Middle frontal gyrus (tissue), 1 donor: ENCODE measurements around the gene KCNMB2.
A peak's percentile ranks its signal among the peaks of the same experiment; 100 is the strongest.
"Not testable (repeated sequence)": the region's sequence is repeated elsewhere in the genome, so short reads cannot be mapped to it uniquely, and the experiment has no call there.

ENCODE experiments used
- DNase-seq: peaks from one replicate; pipeline ENCODE4 v3.0.0-alpha.2; 2015; ENCODE audit warnings: low spot score; ENCODE audit errors: extremely low spot score

Gene KCNMB2

GRCh38 chr3:178699810-178700209 lies 163.6 kb downstream of the KCNMB2 start:
- no peak for DNase-seq

- DNase-seq = peak; percentile 46
These were observed 167.2 kb downstream of the KCNMB2 start for GRCh38 chr3:178703268-178703975.

GRCh38 chr3:178705925-178706324 lies 169.7 kb downstream of the KCNMB2 start:
- DNase-seq = no peak

GRCh38 chr3:178706411-178706810 lies 170.2 kb downstream of the KCNMB2 start:
- no peak for DNase-seq

GRCh38 chr3:178707311-178708031 lies 171.2 kb downstream of the KCNMB2 start:
- no peak for DNase-seq

- DNase-seq = peak; percentile 59
These were observed 172.8 kb downstream of the KCNMB2 start for GRCh38 chr3:178709051-178709450.

DNA sequence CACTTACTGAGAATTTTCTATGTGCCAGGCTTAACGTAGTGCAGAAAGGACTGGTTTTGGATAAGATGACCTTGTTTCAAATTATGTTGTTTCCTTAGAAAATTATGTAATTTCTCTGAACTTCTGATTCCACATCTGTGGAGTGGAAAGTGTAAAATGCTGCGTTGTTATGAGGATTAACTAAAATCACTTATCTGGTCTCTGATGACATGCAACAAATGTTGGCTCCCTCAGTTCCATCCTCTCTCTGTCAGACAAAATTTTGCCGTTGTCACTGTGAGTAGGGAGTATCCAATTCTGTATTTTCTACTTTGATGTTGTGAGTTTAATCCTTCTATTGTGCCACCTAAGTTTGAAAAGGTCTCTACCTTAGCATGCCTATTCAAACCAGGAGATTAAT lies 175.5 kb downstream of the KCNMB2 start:
- DNase-seq = no peak

DNA sequence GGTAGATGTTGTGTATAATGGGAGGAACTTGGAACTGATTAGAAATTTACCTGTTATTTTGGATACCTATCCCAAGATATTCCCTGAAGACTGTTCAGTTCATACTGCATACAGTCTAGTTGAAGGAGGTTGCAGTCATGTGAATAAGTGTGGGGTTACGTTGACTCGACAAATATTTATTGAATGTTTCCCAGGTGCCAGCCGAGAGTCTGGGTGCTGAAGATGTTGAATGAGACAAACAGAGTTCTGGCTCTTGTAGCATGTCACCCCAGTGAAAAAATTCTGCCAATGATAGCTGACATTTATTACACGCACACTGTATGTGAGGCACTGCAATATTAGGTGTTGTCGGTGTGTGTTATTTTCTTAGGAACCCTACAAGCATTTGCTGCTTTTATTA lies 176.0 kb downstream of the KCNMB2 start:
- no peak for DNase-seq

DNA sequence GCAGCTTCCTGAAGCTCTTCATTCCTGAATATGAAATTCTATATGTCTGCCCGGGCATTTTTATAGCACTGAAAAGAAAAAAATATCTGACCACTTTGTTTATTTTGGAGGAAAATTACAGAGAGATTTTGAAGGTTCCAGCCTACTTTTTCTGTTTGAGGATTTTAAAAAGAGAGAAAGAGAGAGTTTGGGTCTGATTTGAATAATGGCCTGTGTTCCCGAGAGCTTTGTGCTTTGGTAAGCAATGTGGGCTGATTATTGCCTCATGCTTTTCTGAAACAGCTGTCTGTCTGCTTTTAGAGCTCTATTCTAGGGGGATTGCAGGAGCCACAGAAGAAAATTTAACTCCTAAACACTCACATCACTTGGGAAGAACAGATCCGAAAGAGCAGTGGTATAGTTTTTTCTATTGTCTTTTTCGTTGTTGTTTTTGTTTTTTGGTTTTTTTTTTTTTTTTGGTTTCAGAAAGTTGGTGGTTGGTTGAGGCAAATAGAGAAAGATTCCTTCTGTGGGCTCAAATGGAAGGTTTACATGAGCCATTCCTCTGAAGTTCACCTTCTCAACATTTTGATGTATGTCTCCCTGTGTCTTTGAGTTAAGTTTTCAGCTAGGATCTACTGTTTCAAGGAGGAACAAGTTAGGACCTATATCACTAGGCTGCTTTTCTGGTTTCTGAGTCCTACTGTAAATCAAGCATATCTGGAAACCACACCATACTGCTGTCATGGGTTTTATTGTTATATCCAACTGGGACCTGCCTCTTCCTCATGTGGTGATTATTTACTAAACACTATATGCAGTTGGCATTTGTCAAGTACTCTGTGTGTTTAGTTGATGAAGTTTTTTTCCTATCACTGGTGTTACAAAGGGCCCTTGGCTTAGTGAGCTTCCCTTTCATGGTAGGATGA lies 178.9 kb downstream of the KCNMB2 start:
- DNase-seq = no peak

GRCh38 chr3:178718995-178719635 lies 182.9 kb downstream of the KCNMB2 start:
- no peak for DNase-seq

DNA sequence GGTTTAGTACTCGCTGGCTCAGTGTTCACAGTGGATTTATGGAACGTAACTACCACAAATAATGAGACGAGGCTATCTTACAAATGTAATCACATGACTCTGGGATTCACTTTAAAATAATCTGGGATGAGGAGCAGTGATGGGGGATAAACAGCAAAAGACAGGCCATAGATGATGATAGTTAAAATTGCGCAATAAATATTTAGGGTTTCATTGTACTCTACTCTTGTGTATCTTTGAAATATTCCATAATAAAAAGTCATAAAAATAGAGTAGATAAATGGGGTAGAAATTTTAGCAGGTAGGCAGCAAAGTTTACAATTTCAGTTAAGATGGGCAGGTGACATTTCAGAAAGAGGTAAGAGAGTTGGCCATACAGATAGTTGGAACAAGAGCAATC lies 196.6 kb downstream of the KCNMB2 start:
- DNase-seq = no peak

DNA sequence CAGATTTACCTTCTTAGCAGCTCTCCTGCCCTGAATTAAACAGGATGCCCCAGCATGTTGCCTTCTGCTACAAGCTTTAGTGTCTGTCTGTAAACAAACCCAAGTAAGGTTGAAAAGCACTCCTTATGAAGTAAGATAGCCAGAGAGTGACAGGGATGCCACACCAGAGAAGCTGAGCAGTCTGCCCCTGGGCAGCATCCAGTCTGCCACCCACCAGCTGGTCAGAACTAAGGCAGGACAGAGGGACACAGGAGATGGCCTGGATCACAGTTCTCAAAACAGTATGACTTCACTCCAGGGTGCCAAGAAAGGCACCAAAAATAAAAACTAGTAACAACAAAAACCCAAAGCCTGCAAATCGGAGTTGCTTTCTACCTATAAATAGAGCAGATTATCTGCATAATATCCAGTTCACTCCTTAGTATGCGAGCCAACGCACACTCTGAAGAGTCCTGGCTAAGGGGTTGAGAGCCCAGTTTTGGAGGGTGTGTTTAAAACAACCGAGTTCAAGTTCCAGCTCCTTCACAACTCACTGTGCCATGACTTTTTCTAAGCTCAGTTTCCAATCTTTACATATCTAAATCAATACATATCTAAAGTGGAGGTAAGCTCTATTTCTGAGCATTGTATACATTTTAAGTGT lies 198.9 kb downstream of the KCNMB2 start:
- no peak for DNase-seq

DNA sequence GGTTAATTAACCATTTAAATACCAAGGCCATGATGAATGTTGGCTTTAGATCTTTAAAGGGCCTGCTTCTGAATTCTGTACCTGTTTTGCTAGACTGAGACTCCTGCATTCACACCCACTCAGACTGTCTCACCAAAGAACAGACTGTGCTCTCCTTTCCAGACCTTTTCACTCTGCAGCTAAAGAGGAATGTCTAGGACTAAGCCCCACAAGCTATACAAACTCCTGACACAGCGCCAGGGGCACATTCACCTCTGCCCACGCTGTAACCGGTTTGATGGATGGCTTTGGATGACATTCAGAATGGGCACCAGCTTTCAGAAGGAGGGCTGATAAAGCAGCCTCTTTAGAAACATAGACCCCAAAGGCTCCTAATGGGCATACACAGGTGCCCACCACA lies 200.1 kb downstream of the KCNMB2 start:
- no peak for DNase-seq

GRCh38 chr3:178739720-178740119 lies 203.5 kb downstream of the KCNMB2 start:
- no peak for DNase-seq

DNA sequence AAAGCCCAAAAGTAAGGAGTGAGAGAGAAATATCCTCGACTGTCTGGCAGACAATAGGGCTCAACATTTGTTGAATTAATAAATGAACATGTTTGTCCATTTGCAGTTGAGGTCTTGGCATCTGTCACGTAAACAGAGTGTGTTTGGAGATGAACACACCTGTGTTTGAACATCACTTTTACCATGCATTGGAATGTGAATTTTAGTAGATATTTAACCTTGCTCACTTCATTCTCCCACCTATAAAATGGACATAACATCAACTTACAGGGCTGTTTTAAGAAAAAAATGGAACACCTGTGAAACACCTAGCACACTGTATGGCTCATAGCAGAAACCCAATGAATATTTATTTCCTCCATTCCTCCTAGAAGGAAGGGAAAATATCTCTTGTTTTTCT lies 204.8 kb downstream of the KCNMB2 start:
- DNase-seq = no peak

DNA sequence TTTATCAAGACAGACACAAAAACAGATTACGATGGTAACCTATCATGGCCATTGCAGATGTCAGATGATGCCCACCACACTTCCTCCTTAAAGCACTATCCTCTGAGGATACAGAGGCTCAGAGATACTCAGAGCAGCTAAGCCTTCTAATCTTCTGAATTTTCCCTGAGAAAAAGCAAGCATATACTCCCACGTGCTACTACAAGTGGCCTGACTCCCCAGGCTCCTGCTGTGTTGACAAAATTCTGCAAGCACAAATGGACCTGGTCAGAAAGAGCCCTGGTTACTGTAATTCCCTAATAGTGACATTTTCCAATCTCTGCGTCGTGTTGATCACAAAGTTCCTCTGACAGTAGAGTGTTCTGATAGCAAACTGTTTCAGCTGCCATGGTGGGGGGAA lies 207.1 kb downstream of the KCNMB2 start:
- DNase-seq = no peak

- DNase-seq = not testable (repeated sequence)
These were observed 209.8 kb downstream of the KCNMB2 start for GRCh38 chr3:178745861-178746655.

DNA sequence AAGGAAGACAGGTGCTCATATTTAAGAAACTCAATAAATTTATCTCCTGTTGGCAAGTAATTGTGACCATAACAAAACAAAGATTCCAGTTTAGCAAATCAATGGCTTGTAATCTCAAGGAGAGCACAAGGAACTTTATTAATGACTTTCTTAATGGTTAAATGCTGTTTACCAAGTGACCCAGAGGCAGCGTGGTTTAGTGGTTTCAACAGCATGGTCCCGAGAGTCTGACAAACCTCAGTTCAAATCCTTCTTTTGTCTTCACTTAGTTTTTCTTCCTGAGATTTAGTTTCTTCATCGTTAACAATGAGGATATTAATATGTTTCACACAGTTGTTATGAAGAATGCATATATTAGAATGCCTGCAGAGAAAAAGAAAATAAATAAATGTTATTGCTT lies 212.6 kb downstream of the KCNMB2 start:
- DNase-seq = no peak

GRCh38 chr3:178749471-178749870 lies 213.2 kb downstream of the KCNMB2 start:
- no peak for DNase-seq

DNA sequence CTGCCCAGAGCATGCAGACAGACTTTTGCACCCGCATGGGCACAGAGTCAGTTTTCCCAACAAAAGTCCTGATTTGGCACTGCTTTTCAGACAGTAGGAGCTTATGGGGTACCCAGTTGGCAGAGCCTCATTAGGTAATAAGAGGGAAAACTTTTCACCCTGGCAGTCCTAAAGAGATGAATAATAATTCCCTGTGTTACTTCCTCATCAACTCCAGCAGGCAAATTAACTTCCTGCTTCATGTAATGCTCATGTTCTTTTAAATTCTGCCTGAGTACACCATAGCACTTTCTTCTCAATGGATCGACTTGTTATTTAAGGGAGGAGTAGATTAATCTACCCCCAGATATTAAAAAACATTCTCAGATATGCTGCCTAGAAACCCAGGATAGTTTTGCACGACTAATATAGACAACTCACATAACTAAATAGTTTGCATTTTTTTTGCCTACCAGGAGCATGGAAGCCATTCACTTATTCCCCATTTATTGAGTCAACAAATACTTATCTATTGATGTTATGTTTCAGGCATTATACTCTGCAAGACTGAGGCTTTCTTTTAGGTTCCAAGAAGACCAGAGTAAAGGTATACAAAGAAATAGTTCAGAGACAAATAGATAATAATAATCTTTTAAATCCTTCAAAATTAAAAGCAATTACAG lies 214.5 kb downstream of the KCNMB2 start:
- DNase-seq = no peak
